CD4-positive, alpha-beta T cell treated with Interleukin-4 for 1 hour (primary cell): ENCODE results near the gene ITGAX.

Experiments
- DNase-seq, 2 donors: peaks; one replicate each; pipeline ENCODE4 v3.0.0-alpha.2; 2020 to 2022

ITGAX gene

GRCh38 chr16:31350275-31351005 lies 4.5 kb upstream of the ITGAX start:
- DNase-seq, result peak in 1 of 2 donors; percentile 78

DNA sequence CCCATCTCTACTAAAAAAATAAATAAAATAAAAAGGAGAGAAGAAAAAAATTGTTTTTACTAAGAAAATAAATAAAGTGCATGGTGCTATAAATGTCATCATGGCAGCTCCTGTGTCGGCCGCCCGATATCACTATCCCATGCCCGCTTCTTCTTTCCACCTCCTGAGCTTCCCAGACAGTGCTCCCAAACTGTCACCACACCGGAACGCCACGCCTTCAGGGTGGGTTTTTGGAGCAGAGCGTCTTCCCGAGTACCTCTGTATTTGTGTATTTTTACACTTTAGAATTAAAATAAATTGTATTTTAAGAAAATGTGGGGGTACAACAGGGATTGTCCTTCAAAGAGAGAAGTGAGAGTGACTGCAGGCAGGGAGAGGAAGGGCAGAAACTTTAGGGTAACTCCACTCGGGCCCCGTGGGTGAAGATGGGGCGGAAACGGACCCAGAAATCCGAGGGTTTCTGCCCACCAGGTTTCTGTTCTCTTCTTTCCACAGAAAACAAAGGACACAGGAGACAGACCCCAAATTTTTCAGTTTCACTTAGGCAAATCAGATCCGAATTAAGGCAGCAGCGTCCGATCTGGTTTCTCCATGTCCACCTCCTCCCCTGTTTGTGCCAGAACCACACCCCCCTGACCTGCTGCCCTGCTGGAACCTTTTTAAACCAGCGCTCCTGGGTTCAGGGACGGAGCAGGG lies 3.6 kb upstream of the ITGAX start:
- peak in 1 of 2 donors; percentile 46 for DNase-seq

- peak; percentile 29 to 83 for DNase-seq
Measured at GRCh38 chr16:31351942-31352325, 3.0 kb upstream of the ITGAX start.

GRCh38 chr16:31352376-31353115 lies 2.4 kb upstream of the ITGAX start:
- peak in 1 of 2 donors; percentile 68 for DNase-seq

- no peak for DNase-seq
Measured at GRCh38 chr16:31355431-31356100, 590 bp downstream of the ITGAX start.

GRCh38 chr16:31356566-31357323 lies 1.8 kb downstream of the ITGAX start:
- DNase-seq, result no peak

- DNase-seq, result peak in 1 of 2 donors; percentile 32
Measured at GRCh38 chr16:31357324-31358109, 2.5 kb downstream of the ITGAX start.

GRCh38 chr16:31360251-31360650 lies 5.3 kb downstream of the ITGAX start:
- no peak for DNase-seq

DNA sequence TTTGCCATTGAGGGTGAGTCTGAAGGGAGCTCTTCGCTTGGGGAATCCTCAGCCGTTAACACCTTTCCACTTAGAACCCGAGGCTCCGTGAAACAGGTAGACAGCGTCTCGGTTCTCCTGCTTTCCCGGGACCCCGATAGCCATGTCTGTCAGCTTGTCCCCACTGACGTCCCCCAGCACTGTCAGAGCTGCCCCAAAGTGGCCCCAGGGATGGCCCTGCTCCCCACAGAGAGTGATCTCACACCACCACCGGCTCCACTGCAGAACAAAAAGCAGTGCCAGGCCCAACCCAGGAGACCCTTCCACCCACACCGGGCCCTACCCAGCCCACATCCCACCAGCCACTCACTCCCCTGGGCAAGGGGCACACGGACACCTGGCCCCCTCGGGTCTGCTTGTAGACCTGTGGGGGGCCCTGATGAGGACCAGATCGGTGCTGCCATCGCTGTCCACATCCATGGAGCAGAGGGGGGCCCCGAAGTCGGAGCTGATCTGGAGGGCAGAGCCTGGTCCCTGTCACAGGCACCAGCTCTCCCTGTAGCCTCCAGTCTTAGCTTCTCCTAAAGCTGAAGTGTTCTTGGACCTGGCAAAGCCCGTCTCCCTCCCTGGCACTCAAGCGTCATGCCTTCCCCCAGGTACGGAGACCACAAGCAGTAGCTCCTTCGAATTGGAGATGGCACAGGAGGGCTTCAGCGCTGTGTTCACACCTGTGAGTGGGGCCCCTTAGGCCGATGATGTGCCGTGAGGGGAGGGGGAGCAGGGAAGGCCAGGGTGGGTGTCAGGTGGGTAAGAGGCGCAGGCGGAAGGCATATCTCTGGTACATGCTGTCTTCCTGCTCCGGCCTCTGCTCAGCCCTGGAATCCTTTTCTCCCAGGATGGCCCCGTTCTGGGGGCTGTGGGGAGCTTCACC lies 6.5 kb downstream of the ITGAX start:
- no peak for DNase-seq

DNA sequence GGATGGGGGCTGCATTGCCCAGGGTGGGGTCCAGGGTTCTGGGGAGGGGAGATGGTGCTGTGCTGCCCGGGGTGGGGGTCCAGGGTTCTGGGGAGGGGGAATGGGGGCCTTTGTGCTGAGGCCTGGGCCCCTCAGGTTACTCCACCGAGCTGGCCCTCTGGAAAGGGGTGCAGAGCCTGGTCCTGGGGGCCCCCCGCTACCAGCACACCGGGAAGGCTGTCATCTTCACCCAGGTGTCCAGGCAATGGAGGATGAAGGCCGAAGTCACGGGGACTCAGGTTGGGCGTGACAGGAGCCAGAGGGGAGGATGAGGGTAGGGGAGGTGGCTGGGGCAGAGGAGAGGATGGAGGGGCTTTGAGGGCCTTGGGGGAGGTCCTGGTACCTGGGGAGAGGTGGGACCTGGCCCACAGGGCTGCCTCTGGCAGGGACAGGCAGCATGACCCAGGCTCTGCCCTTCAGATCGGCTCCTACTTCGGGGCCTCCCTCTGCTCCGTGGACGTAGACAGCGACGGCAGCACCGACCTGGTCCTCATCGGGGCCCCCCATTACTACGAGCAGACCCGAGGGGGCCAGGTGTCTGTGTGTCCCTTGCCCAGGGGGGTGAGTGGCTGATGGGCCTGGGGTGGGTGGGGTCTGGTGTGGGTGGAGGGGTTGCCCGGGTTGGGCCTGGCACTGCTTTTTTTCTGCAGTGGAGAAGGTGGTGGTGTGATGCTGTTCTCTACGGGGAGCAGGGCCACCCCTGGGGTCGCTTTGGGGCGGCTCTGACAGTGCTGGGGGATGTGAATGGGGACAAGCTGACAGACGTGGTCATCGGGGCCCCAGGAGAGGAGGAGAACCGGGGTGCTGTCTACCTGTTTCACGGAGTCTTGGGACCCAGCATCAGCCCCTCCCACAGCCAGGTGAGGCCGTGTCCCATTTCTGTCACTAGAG lies 7.8 kb downstream of the ITGAX start:
- DNase-seq, result no peak

GRCh38 chr16:31363721-31364120 lies 8.7 kb downstream of the ITGAX start:
- DNase-seq, result no peak

GRCh38 chr16:31364421-31364820 lies 9.4 kb downstream of the ITGAX start:
- DNase-seq, result no peak

DNA sequence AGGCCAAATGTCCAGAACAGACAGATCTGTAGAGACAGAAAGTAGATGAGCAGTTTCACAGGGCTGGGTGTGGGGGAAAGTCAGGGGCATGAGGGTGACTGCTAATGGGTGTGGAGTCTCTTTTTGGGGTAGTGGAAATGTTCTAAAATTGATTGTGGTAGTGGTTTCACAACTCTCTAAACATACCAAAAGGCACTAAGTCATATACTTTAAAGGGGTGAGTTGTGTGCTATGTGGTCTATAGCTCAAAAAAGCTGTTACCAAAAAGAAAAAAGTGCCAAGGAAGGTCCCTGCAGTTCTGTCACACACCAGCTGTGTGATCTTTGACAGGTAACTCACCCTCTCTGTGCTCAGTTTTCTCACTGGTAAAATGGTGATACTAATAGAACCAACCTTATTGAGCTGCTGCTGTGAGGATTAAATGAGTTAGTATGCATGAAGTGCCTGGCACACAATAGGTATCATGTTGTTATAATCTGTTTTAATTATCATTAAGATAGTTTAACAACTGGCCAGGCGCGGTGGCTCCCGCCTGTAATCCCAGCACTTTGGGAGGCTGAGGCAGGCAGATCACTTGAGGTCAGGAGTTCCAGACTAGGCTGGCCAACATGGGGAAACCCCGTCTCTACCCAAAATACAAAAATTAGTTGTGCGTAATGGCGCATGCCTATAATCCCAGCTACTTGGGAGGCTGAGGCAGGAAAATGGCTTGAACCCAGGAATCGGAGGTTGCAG lies 10.3 kb downstream of the ITGAX start:
- peak in 1 of 2 donors; percentile 56 for DNase-seq

GRCh38 chr16:31367853-31368252 lies 12.9 kb downstream of the ITGAX start:
- peak in 1 of 2 donors; percentile 58 for DNase-seq

- no peak for DNase-seq
Measured at GRCh38 chr16:31371008-31371407, 16.0 kb downstream of the ITGAX start.

DNA sequence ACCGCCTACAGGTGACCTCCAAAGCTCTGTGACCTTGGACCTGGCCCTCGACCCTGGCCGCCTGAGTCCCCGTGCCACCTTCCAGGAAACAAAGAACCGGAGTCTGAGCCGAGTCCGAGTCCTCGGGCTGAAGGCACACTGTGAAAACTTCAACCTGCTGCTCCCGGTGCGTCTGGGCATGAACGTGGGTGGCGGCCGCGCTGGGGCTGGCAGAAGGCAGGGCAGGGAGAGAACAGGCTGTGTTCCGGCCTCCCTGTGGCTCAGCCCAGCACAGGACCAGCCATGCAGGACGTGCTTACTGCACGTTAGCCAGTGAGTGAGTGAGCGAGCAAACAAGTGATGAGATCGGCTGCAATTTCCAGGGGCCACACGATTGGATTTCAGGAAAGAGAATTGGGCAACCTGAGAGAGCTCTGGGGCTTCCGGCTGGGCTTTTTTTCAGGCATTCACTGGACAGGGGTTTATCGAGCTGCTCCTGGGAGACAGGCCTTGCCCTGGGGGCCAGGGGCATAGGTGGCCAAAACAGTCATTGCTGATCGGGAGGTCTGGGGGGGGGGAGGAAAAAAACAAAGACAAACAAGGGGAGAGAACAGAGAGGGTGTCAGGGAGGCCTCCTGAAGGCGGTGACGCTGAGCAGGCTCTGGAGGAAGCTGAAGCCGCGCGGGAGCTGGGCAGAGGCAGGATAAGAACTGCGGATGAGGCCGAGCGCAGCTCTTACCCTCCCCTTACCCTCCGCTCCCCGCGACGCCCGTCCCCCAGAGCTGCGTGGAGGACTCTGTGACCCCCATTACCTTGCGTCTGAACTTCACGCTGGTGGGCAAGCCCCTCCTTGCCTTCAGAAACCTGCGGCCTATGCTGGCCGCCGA lies 16.9 kb downstream of the ITGAX start:
- no peak for DNase-seq

DNA sequence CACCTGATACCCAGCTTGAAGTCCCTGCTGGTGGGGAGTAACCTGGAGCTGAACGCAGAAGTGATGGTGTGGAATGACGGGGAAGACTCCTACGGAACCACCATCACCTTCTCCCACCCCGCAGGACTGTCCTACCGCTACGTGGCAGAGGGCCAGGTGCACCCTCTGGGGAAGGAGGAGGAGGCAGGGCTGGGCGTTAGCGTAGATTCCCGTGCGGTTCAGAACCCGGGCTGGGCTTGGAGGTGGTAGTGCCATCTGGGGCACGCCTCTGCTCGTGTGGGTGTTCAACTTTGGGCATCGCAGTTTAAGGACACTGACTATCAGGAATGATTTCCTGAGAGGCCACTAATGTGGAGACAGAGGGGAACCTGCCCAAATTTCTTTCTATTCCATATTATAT lies 18.3 kb downstream of the ITGAX start:
- DNase-seq, result no peak

GRCh38 chr16:31375231-31375630 lies 20.3 kb downstream of the ITGAX start:
- no peak for DNase-seq
